ENCODE measurements around the gene TMEM233. TPM values are rescaled to one million over a fixed set of nuclear protein-coding genes. Genes with fewer than 3 reads are reported as not detected.

TMEM233 gene
- total RNA-seq, 5 donors from 2014 or later (not counting 1 experiment from before 2014, with no cell fraction given), result not detected

DNA sequence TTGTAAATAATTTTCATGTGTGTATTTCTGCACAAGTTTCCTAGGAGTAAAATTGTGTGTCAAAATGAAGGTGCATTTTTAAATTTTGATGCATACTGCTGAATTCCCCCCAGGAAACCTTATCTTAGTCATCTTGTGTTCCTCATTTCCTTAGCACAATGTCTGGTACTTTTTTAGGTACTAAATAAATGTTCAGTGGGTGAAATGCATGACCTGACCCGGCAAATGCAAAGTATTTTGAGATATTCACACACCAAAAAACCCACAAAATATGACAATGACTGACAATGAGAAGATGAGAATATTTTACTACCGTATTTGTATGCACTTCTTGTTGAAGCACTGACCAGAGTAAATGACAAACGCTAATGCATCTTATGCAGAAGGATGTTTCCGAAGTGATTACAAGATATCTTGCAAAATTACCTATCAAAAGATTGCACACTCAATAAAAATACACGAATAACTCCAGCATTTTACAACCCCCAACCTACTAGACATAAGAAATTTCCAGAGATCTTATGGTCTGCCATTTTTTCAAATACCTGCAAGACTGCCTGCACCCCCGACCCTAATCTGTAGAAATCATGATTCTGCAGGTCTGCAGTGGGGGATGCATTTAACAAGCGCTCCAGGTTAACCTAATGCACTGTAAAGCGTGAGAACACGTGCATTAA, 73.5 kb downstream of the TMEM233 start:
- no peak for ATAC-seq (replicated peaks in 1 of 4)
- Histone ChIP-seq H3K36me3 (ENCODE audit: control insufficient read depth in 2 of 2, extremely low read depth in 1 of 2, insufficient read depth in 1 of 2, low read length in 1 of 2) (peaks cover 0 to 3% of the 10 kb centered on the region in 2 donors), H3K9me3 (no peaks in the 10 kb centered on the region), H3K27ac (ENCODE audit: low read length) (no peak overlapping the region), H3K4me1 (ENCODE audit: control insufficient read depth in 1 of 2, extremely low read depth in 1 of 2, insufficient read depth in 2 of 2, low read length in 2 of 2) (peaks cover 11 to 28% of the 10 kb centered on the region in 2 experiments), H3K4me3 (ENCODE audit: control insufficient read depth in 1 of 2, extremely low read depth in 1 of 2, low read length in 1 of 2) (peak overlapping the region; percentile 83 to 85), H3K27me3 (replicated peaks in 1 of 2; ENCODE audit: control insufficient read depth in 2 of 2, extremely low read depth in 1 of 2, insufficient read depth in 2 of 2, low read length in 1 of 2) (no peaks in the 10 kb centered on the region)
- no peak for DNase-seq
- Mint-ChIP-seq H3K4me3 (peak overlapping the region; percentile 88), H3K27me3 (no peaks in the 10 kb centered on the region), H3K36me3 (peaks cover 17% of the 10 kb centered on the region), H3K9me3 (no peaks in the 10 kb centered on the region), H3K4me1 (peaks cover 49 to 55% (median 52%) of the 10 kb centered on the region in 3 donors), H3K27ac (peak overlapping the region; percentile 84 to 90)
- ChIA-PET POLR2A (interaction anchor here in 1 of 2 donors (0.6 kb wide), 1 partner anchor 1599 kb away, joined by 10 read pairs; no protein-coding TSS in a partner anchor), CTCF (interaction anchor here in 1 of 2 donors (1.0 to 2.0 kb wide), 4 partner anchors 9 to 1291 kb away, joined by 3 to 11 read pairs (median 6); partner anchors contain the start of gene SUDS3)
- 4% methylated on average over 3 of the region's 9 CpGs for WGBS (ENCODE audit: insufficient coverage)

DNA sequence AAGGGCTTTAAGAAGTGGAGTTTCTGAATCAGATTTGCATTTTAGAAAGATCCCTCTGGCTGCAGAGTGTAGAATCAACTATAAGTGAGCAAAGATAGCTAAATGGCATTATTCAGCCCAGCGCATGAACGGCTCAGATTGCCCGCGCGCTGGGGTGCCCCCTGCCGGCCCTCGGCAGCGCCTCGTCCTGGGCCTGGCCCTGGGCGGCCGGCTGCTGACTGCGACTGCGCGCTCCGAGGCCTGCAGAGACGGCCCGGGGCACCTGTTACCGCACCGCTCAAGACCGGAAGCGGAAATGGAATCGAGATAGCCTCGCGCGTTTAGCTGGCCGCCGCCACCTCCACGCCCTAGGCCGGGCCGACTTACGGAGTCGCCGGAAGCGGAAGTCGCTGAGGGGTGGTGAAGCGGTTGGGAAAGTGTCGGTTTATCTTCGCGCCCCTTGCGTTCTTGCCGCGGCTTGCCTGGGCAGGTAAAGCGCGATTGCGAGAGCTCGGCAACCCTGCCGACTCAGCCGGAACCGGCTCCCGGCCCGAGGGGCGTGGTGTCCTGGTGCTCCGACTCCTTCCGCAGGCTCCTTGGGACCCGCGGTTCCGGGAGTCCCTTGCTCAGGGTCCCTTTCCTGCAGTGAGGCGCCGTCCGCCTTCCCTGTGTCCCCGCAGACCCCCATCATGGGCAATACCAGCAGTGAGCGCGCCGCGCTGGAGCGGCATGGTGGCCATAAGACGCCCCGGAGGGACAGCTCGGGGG, 74.2 kb downstream of the TMEM233 start, which contains the start of gene PRKAB1:
Gene PRKAB1 (plus strand): TSS at position 557 of the 747 bp plus-strand sequence. CDS start 112 bp downstream, at position 669.
- Histone ChIP-seq H3K36me3 (ENCODE audit: control insufficient read depth in 2 of 2, extremely low read depth in 1 of 2, insufficient read depth in 1 of 2, low read length in 1 of 2) (peaks cover 0 to 10% of the 10 kb centered on the region in 2 donors), H3K27ac (ENCODE audit: low read length) (peak within 1 kb of the TSS; percentile 84), H3K4me1 (ENCODE audit: control insufficient read depth in 1 of 2, extremely low read depth in 1 of 2, insufficient read depth in 2 of 2, low read length in 2 of 2) (peaks cover 11 to 28% of the 10 kb centered on the region in 2 experiments), H3K4me3 (ENCODE audit: control insufficient read depth in 1 of 2, extremely low read depth in 1 of 2, low read length in 1 of 2) (peak within 1 kb of the TSS; percentile 83 to 85), H3K9me3 (no peaks in the 10 kb centered on the region), H3K27me3 (replicated peaks in 1 of 2; ENCODE audit: control insufficient read depth in 2 of 2, extremely low read depth in 1 of 2, insufficient read depth in 2 of 2, low read length in 1 of 2) (no peaks in the 10 kb centered on the region)
- DNase-seq (peak; percentile 88 to 98 (median 93)), ATAC-seq (replicated peaks in 1 of 4) (peak; percentile 90 to 95 (median 91))
- WGBS (ENCODE audit: insufficient coverage), result under 1% methylated on average over 69 of the region's 69 CpGs
- Mint-ChIP-seq H3K4me1 (peaks cover 55 to 61% (median 59%) of the 10 kb centered on the region in 3 donors), H3K36me3 (peaks cover 24% of the 10 kb centered on the region), H3K9me3 (no peaks in the 10 kb centered on the region), H3K4me3 (peak within 1 kb of the TSS; percentile 88), H3K27me3 (no peaks in the 10 kb centered on the region), H3K27ac (peak within 1 kb of the TSS; percentile 90 to 92)
- CTCF ChIA-PET, result interaction anchor here in 1 of 2 donors (1.0 to 1.4 kb wide), 3 partner anchors 9 to 1292 kb away, joined by 3 to 11 read pairs (median 4); partner anchors contain the start of gene SUDS3
- POLR2A ChIA-PET, result interaction anchor here in 1 of 2 donors (0.6 kb wide), 1 partner anchor 1600 kb away, joined by 10 read pairs; no protein-coding TSS in a partner anchor

DNA sequence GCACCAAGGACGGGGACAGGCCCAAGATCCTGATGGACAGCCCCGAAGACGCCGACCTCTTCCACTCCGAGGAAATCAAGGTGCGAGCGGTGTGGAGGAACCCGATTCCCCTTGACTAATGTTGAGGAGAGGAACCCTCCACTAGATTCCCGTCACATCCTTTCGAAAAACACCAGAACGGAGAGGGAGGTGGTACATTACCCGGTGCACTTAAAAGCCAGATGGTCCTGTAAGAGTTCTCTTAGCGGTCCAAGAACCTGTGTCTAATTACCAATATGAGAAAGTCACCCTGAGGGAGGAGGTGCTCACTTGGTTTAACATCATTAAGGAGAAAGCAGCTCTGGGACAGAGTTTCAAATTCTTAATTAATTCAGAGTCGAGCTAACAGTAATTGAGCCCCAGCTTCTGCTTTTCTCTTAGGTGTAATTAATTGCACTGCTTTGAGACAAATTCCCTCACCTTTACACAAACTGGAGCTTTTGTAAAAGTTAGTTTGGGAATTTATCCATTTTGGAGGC, 74.8 kb downstream of the TMEM233 start:
- Mint-ChIP-seq H3K4me1 (peaks cover 62 to 68% (median 66%) of the 10 kb centered on the region in 3 donors), H3K27ac (peak overlapping the region; percentile 88 to 92), H3K27me3 (no peaks in the 10 kb centered on the region), H3K36me3 (peaks cover 30% of the 10 kb centered on the region), H3K9me3 (no peaks in the 10 kb centered on the region), H3K4me3 (peak overlapping the region; percentile 88)
- Histone ChIP-seq H3K4me3 (ENCODE audit: control insufficient read depth in 1 of 2, extremely low read depth in 1 of 2, low read length in 1 of 2) (peak overlapping the region; percentile 83 to 85), H3K9me3 (no peaks in the 10 kb centered on the region), H3K27me3 (replicated peaks in 1 of 2; ENCODE audit: control insufficient read depth in 2 of 2, extremely low read depth in 1 of 2, insufficient read depth in 2 of 2, low read length in 1 of 2) (no peaks in the 10 kb centered on the region), H3K4me1 (ENCODE audit: control insufficient read depth in 1 of 2, extremely low read depth in 1 of 2, insufficient read depth in 2 of 2, low read length in 2 of 2) (peaks cover 14 to 34% of the 10 kb centered on the region in 2 experiments), H3K27ac (ENCODE audit: low read length) (peak overlapping the region; percentile 84), H3K36me3 (ENCODE audit: control insufficient read depth in 2 of 2, extremely low read depth in 1 of 2, insufficient read depth in 1 of 2, low read length in 1 of 2) (peaks cover 0 to 15% of the 10 kb centered on the region in 2 donors)
- ATAC-seq (replicated peaks in 1 of 4), result peak in 2 of 4 experiments; percentile 3
- ChIA-PET CTCF (interaction anchor here in 1 of 2 donors (0.5 to 1.4 kb wide), 3 partner anchors 10 to 1263 kb away, joined by 3 to 11 read pairs (median 4); no protein-coding TSS in a partner anchor), POLR2A (interaction anchor here in 1 of 2 donors (0.5 to 0.7 kb wide), 3 partner anchors 320 to 1637 kb away, joined by 3 to 4 read pairs (median 4); no protein-coding TSS in a partner anchor)
- peak in 1 of 35 experiments; percentile 44 for DNase-seq
- WGBS (ENCODE audit: insufficient coverage), result 0% methylated on average over 5 of the region's 14 CpGs

DNA sequence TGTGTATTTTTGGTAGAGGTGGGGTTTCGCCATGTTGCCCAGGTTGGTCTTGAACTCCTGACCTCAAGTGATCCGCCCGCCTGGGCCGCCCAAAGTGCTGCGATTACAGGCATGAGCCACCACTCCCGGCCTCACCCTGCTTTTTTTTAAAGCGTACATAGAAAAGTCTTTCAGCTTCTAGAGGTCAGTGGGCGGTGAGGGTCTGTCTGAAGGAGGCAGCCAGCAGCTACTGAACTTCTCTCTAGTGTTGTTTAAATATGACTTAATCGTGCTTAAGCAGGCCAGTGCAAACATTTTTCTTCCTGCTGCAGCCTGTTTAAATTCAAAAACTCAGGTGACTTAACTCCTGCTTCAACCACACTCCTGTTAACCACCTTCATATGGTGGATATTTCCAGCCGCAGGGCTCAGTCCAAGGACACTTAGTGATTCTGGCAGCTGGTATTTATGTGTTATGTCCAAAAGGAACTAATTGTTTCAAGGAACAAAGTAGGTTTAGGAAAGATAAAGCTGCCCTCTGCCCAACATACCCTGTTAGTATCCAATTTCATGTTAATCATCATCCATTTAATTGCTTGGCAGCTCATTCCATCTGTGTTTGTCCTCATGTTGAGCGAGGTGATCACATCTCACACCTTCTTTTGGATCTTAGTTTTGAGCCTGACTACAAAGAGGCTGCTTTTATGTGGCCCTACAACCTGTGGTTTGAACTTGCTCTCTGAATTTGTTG, 76.3 kb downstream of the TMEM233 start:
- ATAC-seq (replicated peaks in 1 of 4) (no peak), DNase-seq (peak in 1 of 35 experiments; percentile 12)
- Histone ChIP-seq H3K9me3 (no peaks in the 10 kb centered on the region), H3K4me1 (ENCODE audit: control insufficient read depth in 1 of 2, extremely low read depth in 1 of 2, insufficient read depth in 2 of 2, low read length in 2 of 2) (peaks cover 14 to 38% of the 10 kb centered on the region in 2 experiments), H3K4me3 (ENCODE audit: control insufficient read depth in 1 of 2, extremely low read depth in 1 of 2, low read length in 1 of 2) (no peak overlapping the region), H3K27me3 (replicated peaks in 1 of 2; ENCODE audit: control insufficient read depth in 2 of 2, extremely low read depth in 1 of 2, insufficient read depth in 2 of 2, low read length in 1 of 2) (no peaks in the 10 kb centered on the region), H3K36me3 (ENCODE audit: control insufficient read depth in 2 of 2, extremely low read depth in 1 of 2, insufficient read depth in 1 of 2, low read length in 1 of 2) (peaks cover 6 to 30% of the 10 kb centered on the region in 2 donors), H3K27ac (ENCODE audit: low read length) (peak overlapping the region; percentile 1)
- Mint-ChIP-seq H3K36me3 (peaks cover 41% of the 10 kb centered on the region), H3K27me3 (no peaks in the 10 kb centered on the region), H3K4me1 (peaks cover 65 to 77% (median 70%) of the 10 kb centered on the region in 3 donors), H3K9me3 (no peaks in the 10 kb centered on the region), H3K4me3 (peak overlapping the region; percentile 56 to 68 (median 62)), H3K27ac (peak overlapping the region; percentile 68 to 78)
- WGBS (ENCODE audit: insufficient coverage), result 72% methylated on average over 7 of the region's 11 CpGs
- ChIA-PET CTCF (no interaction called here), POLR2A (no interaction called here)

DNA sequence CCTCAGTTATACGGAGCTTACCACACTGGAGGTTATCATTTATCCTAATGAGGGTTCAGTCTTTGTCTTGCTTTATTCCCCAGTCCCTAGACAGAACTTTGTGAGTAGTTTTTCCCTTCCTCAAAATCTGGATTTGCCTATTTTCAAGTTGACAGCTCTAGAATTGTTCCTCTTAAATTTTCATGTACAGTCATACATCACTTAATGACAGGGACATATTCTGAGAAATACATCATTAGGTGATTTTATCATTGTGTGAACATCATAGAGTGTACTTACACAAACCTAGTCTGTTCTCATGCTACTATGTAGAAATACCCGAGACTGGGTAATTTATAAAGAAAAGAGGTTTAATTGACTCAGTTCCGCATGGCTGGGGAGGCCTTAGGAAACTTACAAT, 77.5 kb downstream of the TMEM233 start:
- ATAC-seq (replicated peaks in 1 of 4) (no peak), DNase-seq (no peak)
- Mint-ChIP-seq H3K27ac (peak overlapping the region in 1 of 2 donors; percentile 25), H3K27me3 (no peaks in the 10 kb centered on the region), H3K4me3 (no peak overlapping the region), H3K36me3 (peaks cover 52% of the 10 kb centered on the region), H3K9me3 (no peaks in the 10 kb centered on the region), H3K4me1 (peaks cover 62 to 69% (median 64%) of the 10 kb centered on the region in 3 donors)
- POLR2A ChIA-PET, result no interaction called here
- H3K9me3 ChIP-seq, result no peaks in the 10 kb centered on the region
- H3K36me3 ChIP-seq (ENCODE audit: control insufficient read depth in 2 of 2, extremely low read depth in 1 of 2, insufficient read depth in 1 of 2, low read length in 1 of 2), result peaks cover 12 to 42% of the 10 kb centered on the region in 2 donors
- CTCF ChIA-PET, result no interaction called here
- 80% methylated on average over 1 of the region's 3 CpGs for WGBS (ENCODE audit: insufficient coverage)
- no peak overlapping the region for H3K27ac ChIP-seq (ENCODE audit: low read length)
- no peak overlapping the region for H3K4me3 ChIP-seq (ENCODE audit: control insufficient read depth in 1 of 2, extremely low read depth in 1 of 2, low read length in 1 of 2)
- H3K4me1 ChIP-seq (ENCODE audit: control insufficient read depth in 1 of 2, extremely low read depth in 1 of 2, insufficient read depth in 2 of 2, low read length in 2 of 2), result peaks cover 14 to 34% of the 10 kb centered on the region in 2 experiments
- no peaks in the 10 kb centered on the region for H3K27me3 ChIP-seq (replicated peaks in 1 of 2; ENCODE audit: control insufficient read depth in 2 of 2, extremely low read depth in 1 of 2, insufficient read depth in 2 of 2, low read length in 1 of 2)
